DMS 273 (cell line): ENCODE data around the gene NR5A1.
A peak's percentile ranks its signal among the peaks of the same experiment; 100 is the strongest.

Experiments used
- DNase-seq: peaks from one replicate; lab custom pipeline; 2025; ENCODE audit not compliant: unreplicated experiment; lab: John Stamatoyannopoulos, UW

The NR5A1 gene

GRCh38 chr9:124485201-124485600, 22.0 kb downstream of the NR5A1 start:
- DNase-seq: no peak

GRCh38 chr9:124483481-124483880, 23.7 kb downstream of the NR5A1 start:
- no peak for DNase-seq

- DNase-seq: no peak
These were observed 24.7 kb downstream of the NR5A1 start for GRCh38 chr9:124482431-124483031.

GRCh38 chr9:124481115-124481514, 26.1 kb downstream of the NR5A1 start:
- no peak for DNase-seq

GRCh38 chr9:124480621-124480981, 26.6 kb downstream of the NR5A1 start:
- DNase-seq: peak; percentile 77

- no peak for DNase-seq
These were observed 27.1 kb downstream of the NR5A1 start for GRCh38 chr9:124479947-124480620.

GRCh38 chr9:124479371-124479770, 27.8 kb downstream of the NR5A1 start:
- DNase-seq: no peak

- no peak for DNase-seq
These were observed 28.8 kb downstream of the NR5A1 start for GRCh38 chr9:124478354-124478753.

GRCh38 chr9:124477648-124478285, 29.4 kb downstream of the NR5A1 start:
- peak; percentile 55 for DNase-seq

GRCh38 chr9:124477211-124477647, 30.0 kb downstream of the NR5A1 start:
- peak; percentile 44 for DNase-seq

GRCh38 chr9:124475868-124476690, 31.1 kb downstream of the NR5A1 start:
- no peak for DNase-seq

- peak; percentile 32 for DNase-seq
These were observed 31.9 kb downstream of the NR5A1 start for GRCh38 chr9:124475158-124475867.

GRCh38 chr9:124474151-124474550, 33.0 kb downstream of the NR5A1 start:
- DNase-seq: no peak

- no peak for DNase-seq
These were observed 33.9 kb downstream of the NR5A1 start for GRCh38 chr9:124473310-124473709.

- DNase-seq: no peak
These were observed 34.4 kb downstream of the NR5A1 start for GRCh38 chr9:124472770-124473169.

GRCh38 chr9:124471761-124472160, 35.4 kb downstream of the NR5A1 start:
- no peak for DNase-seq

- DNase-seq: no peak
These were observed 36.5 kb downstream of the NR5A1 start for GRCh38 chr9:124470726-124471125.

- DNase-seq: no peak
These were observed 36.9 kb downstream of the NR5A1 start for GRCh38 chr9:124470306-124470705.

- DNase-seq: no peak
These were observed 38.0 kb downstream of the NR5A1 start for GRCh38 chr9:124469011-124469832.
